H1 (cell line): Measurements from ENCODE around the gene HS6ST2. TPM values are rescaled to one million over a fixed set of nuclear protein-coding genes. Genes with fewer than 3 reads are reported as not detected.

Source experiments
- CTCF ChIA-PET: fragments of 300-600 bp; sonication (Branson Sonifier 250); formaldehyde crosslinking; loops from one replicate; lab custom pipeline; 2021; ENCODE audit not compliant: partially characterized antibody; lab: Charles Lee
- POLR2A ChIA-PET: fragments of 300-600 bp; sonication (Branson Sonifier 250); formaldehyde crosslinking; loops from one replicate; lab custom pipeline; 2021; ENCODE audit warnings: inconsistent platforms; ENCODE audit not compliant: partially characterized antibody; lab: Charles Lee
- DNase-seq, 2 experiments: peaks; one replicate each; pipeline versions ENCODE4 v3.0.0 to v3.0.0-alpha.2; 2010 to 2022; ENCODE audit warnings: low spot score in 2 of 2, low read depth in 1 of 2, mixed read lengths in 1 of 2
- FAIRE-seq: peaks from 2 replicates; lab custom pipeline; 2011; peaks lifted over from hg19 to GRCh38; lab: Jason Lieb, UNC
- H2AFZ ChIP-seq: 2 replicates; pipeline ENCODE4 v1.8.1; 2012; ENCODE audit warnings: low read length, inconsistent platforms
- H2AK5ac ChIP-seq: 2 replicates; pipeline ENCODE4 v1.6.1; 2013; ENCODE audit warnings: low read depth, low read length
- H2BK120ac ChIP-seq: replicated peaks from 2 replicates; pipeline ENCODE3; 2013; ENCODE audit warnings: low read depth, low read length, inconsistent platforms
- H2BK12ac ChIP-seq: 2 replicates; pipeline ENCODE4 v1.6.1; 2013; ENCODE audit warnings: low read depth, low read length
- H2BK15ac ChIP-seq: 2 replicates; pipeline ENCODE4 v1.6.1; 2013; ENCODE audit warnings: low read length
- H2BK20ac ChIP-seq: 2 replicates; pipeline ENCODE4 v1.6.1; 2013; ENCODE audit warnings: low read length
- H2BK5ac ChIP-seq: 2 replicates; pipeline ENCODE4 v1.6.1; 2013; ENCODE audit warnings: low read depth, low read length
- H3K14ac ChIP-seq: 2 replicates; pipeline ENCODE4 v1.6.1; 2013; ENCODE audit warnings: inconsistent platforms; ENCODE audit not compliant: insufficient read length
- H3K18ac ChIP-seq: 2 replicates; pipeline ENCODE4 v1.6.1; 2013; ENCODE audit warnings: low read length; ENCODE audit errors: extremely low read depth
- H3K23ac ChIP-seq: 2 replicates; pipeline ENCODE4 v1.6.1; 2013; ENCODE audit warnings: inconsistent platforms; ENCODE audit not compliant: insufficient read length
- H3K23me2 ChIP-seq: 2 replicates; pipeline ENCODE4 v1.6.1; 2013; ENCODE audit warnings: low read depth, low read length
- H3K27ac ChIP-seq: 2 replicates; pipeline ENCODE4 v1.6.1; 2011; ENCODE audit warnings: low read depth, low read length, inconsistent platforms
- H3K27me3 ChIP-seq, 4 experiments: replicated peaks in 1 of 4; 1 replicate in 1 of 4; 2 replicates in 3 of 4; pipeline versions ENCODE4 v1.6.1 to v1.8.1; 2011 to 2013; ENCODE audit warnings: low read length in 3 of 4, mild to moderate bottlenecking in 3 of 4, inconsistent platforms in 2 of 4, mixed read lengths in 2 of 4, moderate library complexity in 1 of 4; ENCODE audit not compliant: control insufficient read depth in 3 of 4, insufficient read depth in 3 of 4; ENCODE audit errors: extremely low read depth in 1 of 4
- H3K36me3 ChIP-seq, 4 experiments: 2 replicates each; pipeline versions ENCODE4 v1.6.1 to v1.8.1; 2011 to 2013; ENCODE audit warnings: mild to moderate bottlenecking in 4 of 4, low read length in 3 of 4, moderate library complexity in 2 of 4, control low read depth in 1 of 4, inconsistent platforms in 1 of 4; ENCODE audit not compliant: insufficient read depth in 4 of 4, control insufficient read depth in 2 of 4
- H3K4ac ChIP-seq: replicated peaks from 2 replicates; pipeline ENCODE3; 2013; ENCODE audit warnings: low read length, low read depth, mixed read lengths, inconsistent platforms; ENCODE audit not compliant: insufficient read length
- H3K4me1 ChIP-seq, 4 experiments: replicated peaks in 1 of 4; 1 replicate in 1 of 4; 2 replicates in 3 of 4; pipeline versions ENCODE4 v1.6.1 to v1.8.1; 2011 to 2013; ENCODE audit warnings: low read length in 3 of 4, inconsistent platforms in 2 of 4, mixed read lengths in 1 of 4; ENCODE audit not compliant: insufficient read depth in 4 of 4, control insufficient read depth in 3 of 4
- H3K4me2 ChIP-seq, 2 experiments: 2 replicates each; pipeline versions ENCODE4 v1.6.1 to v1.8.1; 2011 to 2013; ENCODE audit warnings: low read depth in 2 of 2, low read length in 2 of 2, control low read depth in 1 of 2, inconsistent platforms in 1 of 2, mild to moderate bottlenecking in 1 of 2; ENCODE audit not compliant: insufficient read depth in 1 of 2
- H3K4me3 ChIP-seq, 4 experiments: fragments of 200-600, 300-600 bp in 1 of 4; sonication (generic), shearing (Covaris generic), sonication (Bioruptor Twin) in 1 of 4; 2 replicates each; pipeline versions ENCODE4 v1.5.1 to v1.8.1; 2011 to 2016; ENCODE audit warnings: low read length in 4 of 4, low read depth in 3 of 4, control low read depth in 2 of 4, inconsistent platforms in 2 of 4, mild to moderate bottlenecking in 2 of 4, mixed read lengths in 1 of 4, moderate library complexity in 1 of 4; ENCODE audit not compliant: insufficient read depth in 2 of 4; ENCODE audit errors: extremely low read depth in 1 of 4
- H3K56ac ChIP-seq: replicated peaks from 2 replicates; pipeline ENCODE3; 2013; ENCODE audit warnings: low read depth, mild to moderate bottlenecking, mixed read lengths, low read length, inconsistent platforms; ENCODE audit not compliant: insufficient read length
- H3K79me1 ChIP-seq: 2 replicates; pipeline ENCODE4 v1.6.1; 2013; ENCODE audit warnings: low read depth, low read length, control low read depth
- H3K79me2 ChIP-seq, 2 experiments: 2 replicates each; pipeline versions ENCODE4 v1.6.1 to v1.8.1; 2012 to 2013; ENCODE audit warnings: low read length in 2 of 2, mild to moderate bottlenecking in 2 of 2, inconsistent platforms in 1 of 2; ENCODE audit not compliant: insufficient read depth in 2 of 2, control insufficient read depth in 1 of 2
- H3K9ac ChIP-seq, 4 experiments: replicated peaks in 1 of 4; 1 replicate in 1 of 4; 2 replicates in 3 of 4; pipeline versions ENCODE4 v1.6.1 to v1.8.1; 2011 to 2013; ENCODE audit warnings: low read depth in 3 of 4, low read length in 3 of 4, control low read depth in 2 of 4, mild to moderate bottlenecking in 2 of 4, moderate library complexity in 2 of 4, inconsistent platforms in 1 of 4; ENCODE audit errors: extremely low read depth in 1 of 4
- H3K9me3 ChIP-seq, 2 experiments: 2 replicates each; pipeline versions ENCODE4 v1.6.1 to v1.8.1; 2012 to 2013; ENCODE audit warnings: mild to moderate bottlenecking in 2 of 2, moderate library complexity in 2 of 2, control low read depth in 1 of 2, inconsistent platforms in 1 of 2, low read depth in 1 of 2, low read length in 1 of 2, mixed read lengths in 1 of 2; ENCODE audit not compliant: insufficient read depth in 2 of 2
- H4K20me1 ChIP-seq, 2 experiments: replicated peaks in 1 of 2; 2 replicates each; pipeline versions ENCODE3 to v1.8.1; 2011 to 2013; ENCODE audit warnings: inconsistent platforms in 2 of 2, low read length in 2 of 2, mild to moderate bottlenecking in 1 of 2; ENCODE audit not compliant: insufficient read depth in 2 of 2, control insufficient read depth in 1 of 2
- H4K5ac ChIP-seq: 2 replicates; pipeline ENCODE4 v1.6.1; 2013; ENCODE audit warnings: low read length, low read depth, mixed read lengths, inconsistent platforms; ENCODE audit not compliant: insufficient read length
- H4K8ac ChIP-seq: 2 replicates; pipeline ENCODE4 v1.8.0; 2013; ENCODE audit warnings: mild to moderate bottlenecking, moderate library complexity, low read length, inconsistent platforms; ENCODE audit not compliant: insufficient read depth; ENCODE audit errors: extremely low read depth
- H4K91ac ChIP-seq: replicated peaks from 2 replicates; pipeline ENCODE3; 2013; ENCODE audit warnings: low read length, mixed read lengths, inconsistent platforms; ENCODE audit not compliant: insufficient read length
- BCL11A ChIP-seq, 2 experiments: IDR thresholded peaks; one replicate each; pipeline ENCODE4 v1.6.1; 2011; ENCODE audit warnings: low read depth in 2 of 2, low read length in 2 of 2, mild to moderate bottlenecking in 2 of 2
- CBX8 ChIP-seq: fragments of 300-800, 300-1000 bp; sonication (generic); IDR thresholded peaks from 2 replicates; pipeline ENCODE4 v1.7.1; 2016; ENCODE audit warnings: low read depth, low read length, borderline replicate concordance
- E2F6 ChIP-seq: IDR thresholded peaks from 2 replicates; pipeline ENCODE4 v1.6.1; 2012; ENCODE audit warnings: inconsistent platforms
- EP300 ChIP-seq, 2 experiments: IDR thresholded peaks; 1 replicate in 1 of 2; 2 replicates in 1 of 2; pipeline ENCODE4 v1.6.1; 2011 to 2012; ENCODE audit warnings: low read depth in 2 of 2, low read length in 2 of 2, mild to moderate bottlenecking in 2 of 2, borderline replicate concordance in 1 of 2, inconsistent platforms in 1 of 2, moderate library complexity in 1 of 2
- GABPA ChIP-seq: IDR thresholded peaks from 2 replicates; pipeline ENCODE4 v1.6.1; 2011; ENCODE audit warnings: mild to moderate bottlenecking, low read length, moderate library complexity, borderline replicate concordance; ENCODE audit not compliant: insufficient read depth
- HDAC6 ChIP-seq: IDR thresholded peaks from one replicate; pipeline ENCODE4 v1.7.1; 2012; ENCODE audit warnings: low read depth, mild to moderate bottlenecking, inconsistent platforms, low read length, moderate library complexity
- JUN ChIP-seq: IDR thresholded peaks from 2 replicates; pipeline ENCODE4 v1.6.1; 2011; ENCODE audit warnings: low read depth, mild to moderate bottlenecking, improper control_type of control experiment, low read length
- RNF2 ChIP-seq: fragments of 200-900, 300-1000 bp; sonication (generic); IDR thresholded peaks from 2 replicates; pipeline ENCODE4 v1.7.1; 2016; ENCODE audit warnings: borderline replicate concordance, low read depth, mild to moderate bottlenecking, antibody characterized with exemption, low read length; ENCODE audit not compliant: poor library complexity, severe bottlenecking; ENCODE audit errors: missing control alignments
- SUZ12 ChIP-seq: fragments of 200-600 bp; sonication (generic); IDR thresholded peaks from 2 replicates; pipeline ENCODE4 v1.6.1; 2012; ENCODE audit warnings: mild to moderate bottlenecking, inconsistent platforms, low read length, moderate library complexity, mixed read lengths
- TAF1 ChIP-seq: IDR thresholded peaks from 2 replicates; pipeline ENCODE4 v1.6.1; 2011; ENCODE audit warnings: mild to moderate bottlenecking, low read depth, low read length
- TAF7 ChIP-seq: optimal IDR thresholded peaks from 2 replicates; pipeline ENCODE3; 2011; ENCODE audit warnings: low read depth, mild to moderate bottlenecking, inconsistent platforms, low read length, moderate library complexity, borderline replicate concordance
- TBP ChIP-seq: IDR thresholded peaks from 2 replicates; pipeline ENCODE4 v1.6.1; 2011; ENCODE audit warnings: low read depth, low read length, improper control_type of control experiment
- YY1 ChIP-seq: IDR thresholded peaks from 2 replicates; pipeline ENCODE4 v1.6.1; 2011; ENCODE audit warnings: low read depth, mild to moderate bottlenecking, low read length
- WGBS, 2 experiments: shearing (Covaris generic) in 1 of 2; methylation state at CpG; one replicate each; pipeline versions ENCODE4 v1.1.6 to v1.1.7; 2013 to 2015; ENCODE audit warnings: low lambda C conversion rate in 2 of 2, mixed read lengths in 2 of 2, inconsistent platforms in 1 of 2, low coverage in 1 of 2, missing lambda C conversion rate in 1 of 2; ENCODE audit not compliant: insufficient replicate concordance in 2 of 2, insufficient coverage in 1 of 2, insufficient read length in 1 of 2; ENCODE audit errors: extremely low coverage in 1 of 2, missing lambda C conversion rate in 1 of 2; 5-methylcytosine and 5-hydroxymethylcytosine counted together
- polyA plus RNA-seq, 7 experiments: library from polyadenylated mRNA; depleted of rRNA in 3 of 7; stranded (reverse) in 5 of 7; unstranded in 2 of 7; fragments of >200 nt in 5 of 7; fragments of 200-250 nt in 2 of 7; gene quantifications; 1 replicate in 5 of 7; 2 replicates in 1 of 7; 4 replicates in 1 of 7; pipeline versions ENCODE4 v1.2.1 to v1.2.3, GENCODE V29; 2011 to 2013; ENCODE audit warnings: missing spikeins in 2 of 7, mixed read lengths in 2 of 7
- total RNA-seq: library from RNA; stranded (reverse); fragmentation: NEBNext Ultra II Directional; extraction: Animal tissue kit (Norgen Biotek cat#: 25700); gene quantifications from 2 replicates; pipeline ENCODE4 v1.2.1, GENCODE V29; 2021

HS6ST2 gene
- total and polyA plus RNA-seq, 2 of the 8 experiments (the other 6 are each of a cell fraction or from before 2014, with no cell fraction given) = 3.9 TPM

DNA sequence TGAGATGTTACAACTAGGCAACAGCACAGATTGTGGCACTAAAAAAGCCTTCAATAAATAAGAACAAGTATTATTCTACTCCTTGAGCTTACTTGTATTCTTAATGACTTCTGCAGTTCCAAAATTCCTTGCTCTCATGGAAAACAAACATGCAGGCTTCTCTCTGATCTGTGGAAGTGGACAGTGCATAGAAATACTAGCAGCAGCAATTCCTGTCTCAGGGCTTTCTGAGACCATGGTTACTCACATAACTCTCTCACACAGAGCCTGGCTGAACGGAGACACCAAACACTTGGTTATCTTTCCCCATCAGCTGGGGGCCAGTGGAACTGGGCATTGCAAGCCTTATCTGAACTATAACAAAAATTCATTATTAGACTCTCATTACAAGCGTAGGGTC lies 32.4 kb upstream of the HS6ST2 start:
- H3K27ac ChIP-seq = no peak overlapping the region
- no peak overlapping the region for H2AFZ ChIP-seq
- H3K4me3 ChIP-seq = no peak overlapping the region
- no peak overlapping the region for H2BK15ac ChIP-seq
- no peaks in the 10 kb centered on the region for H3K23me2 ChIP-seq
- H3K9ac ChIP-seq = no peak overlapping the region
- no peak overlapping the region for H2BK12ac ChIP-seq
- ChIA-PET CTCF (interaction anchor here (1.0 kb wide), 1 partner anchor 14 kb away, joined by 3 read pairs; no protein-coding TSS in a partner anchor), POLR2A (no interaction called here)
- no peak overlapping the region for H3K4me2 ChIP-seq
- FAIRE-seq (no peak), DNase-seq (no peak)
- no peak overlapping the region for H2AK5ac ChIP-seq
- H3K56ac ChIP-seq = no peak overlapping the region
- no peaks in the 10 kb centered on the region; a peak in 1 of 7 replicates for H3K4me1 ChIP-seq
- H3K18ac ChIP-seq = no peak overlapping the region
- H3K79me1 ChIP-seq = no peaks in the 10 kb centered on the region
- no peaks in the 10 kb centered on the region for H3K79me2 ChIP-seq
- H3K4ac ChIP-seq = no peak overlapping the region
- no peaks in the 10 kb centered on the region for H3K27me3 ChIP-seq
- no peak overlapping the region for H4K5ac ChIP-seq
- H2BK120ac ChIP-seq = no peak overlapping the region
- no peak overlapping the region for H3K23ac ChIP-seq
- H4K91ac ChIP-seq = no peak overlapping the region
- no peaks in the 10 kb centered on the region for H3K36me3 ChIP-seq
- H3K9me3 ChIP-seq = no peaks in the 10 kb centered on the region
- no peak overlapping the region for H4K8ac ChIP-seq
- H2BK5ac ChIP-seq = no peak overlapping the region
- WGBS, 2 experiments = 85% methylated on average over 2 of the region's 2 CpGs; no CpG with 5 or more reads in 1 of the 2 experiments
- H4K20me1 ChIP-seq = no peaks in the 10 kb centered on the region
- H2BK20ac ChIP-seq = no peak overlapping the region
- H3K14ac ChIP-seq = no peak overlapping the region
- TF ChIP-seq RNF2 (no peak), BCL11A (IDR thresholded peaks at IDR 0.05; ENCODE audit: low read depth in 2 of 2, low read length in 2 of 2) (no peak), TBP (no peak), TAF7 (no peak), EP300 (IDR thresholded peaks at IDR 0.05; ENCODE audit: borderline replicate concordance in 1 of 2, low read depth in 2 of 2, low read length in 2 of 2) (no peak), TAF1 (no peak), CBX8 (no peak), HDAC6 (no peak), SUZ12 (no peak), YY1 (no peak), JUN (no peak), E2F6 (no peak), GABPA (no peak)
